Stimulated activated CD4-positive, alpha-beta T cell treated with anti-CD3 and anti-CD28 coated beads, Interleukin-15, amount 100 ng/mL, for 24 hours (primary cell): ENCODE results near the gene SLC24A4.

Experiments used
- DNase-seq: peaks from one replicate; pipeline ENCODE4 v3.0.0-alpha.2; 2020

SLC24A4 gene

DNA sequence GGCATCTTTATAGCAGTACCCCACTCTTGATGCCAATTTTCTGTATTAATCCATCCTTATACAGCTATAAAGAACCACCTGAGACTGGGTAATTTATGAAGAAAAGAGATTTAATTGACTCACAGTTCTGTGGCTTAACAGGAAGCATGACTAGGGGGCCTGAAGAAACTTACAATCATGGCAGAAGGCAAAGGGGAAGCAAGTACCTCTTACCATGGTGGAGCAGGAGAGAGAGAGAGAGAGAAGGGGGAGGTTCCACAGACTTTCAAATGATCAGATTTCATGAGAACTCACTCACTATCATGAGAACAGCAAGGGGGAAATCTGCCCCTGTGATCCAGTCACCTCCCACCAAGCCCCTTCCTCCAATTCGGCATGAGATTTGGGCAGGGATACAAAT lies 84.4 kb downstream of the SLC24A4 start:
- no peak for DNase-seq

DNA sequence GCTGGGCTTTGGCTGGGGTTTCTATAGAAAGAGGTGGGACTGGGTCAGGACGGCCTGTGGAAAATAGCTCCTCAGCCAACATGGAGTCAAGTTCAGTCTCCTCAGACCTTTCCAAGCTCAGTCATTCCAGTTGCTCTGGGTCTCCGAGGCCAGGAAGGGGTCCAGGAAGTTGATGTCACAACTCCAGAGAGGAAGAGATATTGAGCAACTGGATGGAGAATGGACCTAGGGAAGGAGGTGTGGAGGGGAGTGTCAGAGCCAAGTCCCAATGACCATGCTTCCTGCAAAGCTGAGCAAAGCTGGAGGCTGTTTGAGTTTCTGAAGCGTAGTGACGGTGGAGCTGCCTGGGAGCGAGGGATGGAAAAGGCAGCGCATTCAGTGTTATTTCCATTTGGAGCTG lies 86.1 kb downstream of the SLC24A4 start:
- no peak for DNase-seq

DNA sequence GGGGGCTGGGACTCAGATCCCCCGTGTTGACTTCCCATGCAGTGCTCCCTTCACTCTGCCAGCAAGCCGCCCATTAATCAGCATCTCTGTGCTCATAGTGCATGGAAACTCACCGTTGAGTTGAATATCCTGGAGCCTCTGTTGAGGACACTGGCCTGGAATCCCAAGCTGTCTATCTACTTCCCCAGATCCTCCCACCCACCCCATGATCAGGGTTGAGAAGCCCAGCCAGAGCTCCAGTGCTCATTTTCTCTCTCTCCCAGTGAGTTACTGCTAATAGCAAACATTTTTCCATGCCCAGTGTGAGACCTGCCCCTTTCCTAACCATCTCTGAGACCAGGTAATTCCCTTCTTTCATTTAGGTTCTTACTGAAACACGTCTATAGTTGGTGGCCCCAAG lies 88.2 kb downstream of the SLC24A4 start:
- no peak for DNase-seq

DNA sequence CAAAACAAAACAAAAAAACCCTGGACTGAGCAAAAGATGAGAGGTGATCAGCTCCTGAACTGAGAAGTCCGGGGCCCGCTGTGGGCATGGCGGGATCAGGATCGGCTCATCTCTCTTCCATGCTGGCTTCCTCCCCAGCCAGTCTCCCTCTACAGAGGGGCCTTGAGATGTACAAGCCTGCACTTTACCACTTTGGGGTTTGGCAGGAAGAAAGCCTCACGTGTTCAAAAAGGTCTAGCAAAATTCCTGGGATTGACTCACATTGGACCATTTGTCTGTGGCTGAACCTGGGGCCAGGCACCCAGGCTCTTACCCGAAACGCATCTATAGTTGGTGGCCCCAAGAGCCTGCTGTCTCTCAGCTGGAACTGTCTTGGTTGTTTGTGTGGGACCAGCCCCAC lies 89.0 kb downstream of the SLC24A4 start:
- DNase-seq: no peak

DNA sequence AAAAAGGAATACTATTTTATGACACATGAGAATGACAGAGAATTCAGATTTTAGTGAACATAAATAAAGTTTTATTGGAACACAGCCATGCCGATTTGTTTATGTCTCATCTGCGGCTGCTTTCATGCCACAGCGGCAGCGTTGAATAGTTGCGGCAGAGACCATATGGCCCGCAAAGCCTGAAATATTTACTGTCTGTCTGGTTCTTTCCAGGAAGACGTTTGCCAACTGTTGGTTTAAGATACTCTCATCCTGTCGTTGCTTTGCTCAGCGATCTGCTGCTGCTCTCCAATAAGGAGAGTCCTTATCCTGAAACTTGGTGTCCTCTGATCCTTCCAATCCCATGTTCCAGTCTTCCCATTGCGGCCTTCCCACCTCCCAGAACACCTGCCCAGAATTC lies 89.9 kb downstream of the SLC24A4 start:
- DNase-seq: no peak

DNA sequence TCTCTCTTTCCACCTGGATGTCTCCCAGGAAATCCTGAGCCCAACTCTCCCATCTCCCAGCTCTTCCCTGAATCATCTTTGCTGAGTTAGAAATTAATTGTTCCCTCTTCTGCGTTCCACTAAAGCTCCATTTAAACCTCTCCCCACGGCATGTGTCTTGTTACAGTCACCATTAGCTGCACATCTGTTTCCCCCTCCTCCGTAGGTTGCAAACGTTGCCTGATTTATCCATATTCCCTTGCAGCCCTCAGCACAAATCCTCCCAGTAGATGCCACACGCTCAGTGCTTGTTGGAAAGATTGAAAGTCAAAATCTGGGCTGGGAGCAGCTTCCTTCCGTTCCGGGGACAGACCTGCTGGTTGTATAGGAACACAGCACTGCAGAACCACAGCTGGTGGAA lies 90.4 kb downstream of the SLC24A4 start:
- no peak for DNase-seq

DNA sequence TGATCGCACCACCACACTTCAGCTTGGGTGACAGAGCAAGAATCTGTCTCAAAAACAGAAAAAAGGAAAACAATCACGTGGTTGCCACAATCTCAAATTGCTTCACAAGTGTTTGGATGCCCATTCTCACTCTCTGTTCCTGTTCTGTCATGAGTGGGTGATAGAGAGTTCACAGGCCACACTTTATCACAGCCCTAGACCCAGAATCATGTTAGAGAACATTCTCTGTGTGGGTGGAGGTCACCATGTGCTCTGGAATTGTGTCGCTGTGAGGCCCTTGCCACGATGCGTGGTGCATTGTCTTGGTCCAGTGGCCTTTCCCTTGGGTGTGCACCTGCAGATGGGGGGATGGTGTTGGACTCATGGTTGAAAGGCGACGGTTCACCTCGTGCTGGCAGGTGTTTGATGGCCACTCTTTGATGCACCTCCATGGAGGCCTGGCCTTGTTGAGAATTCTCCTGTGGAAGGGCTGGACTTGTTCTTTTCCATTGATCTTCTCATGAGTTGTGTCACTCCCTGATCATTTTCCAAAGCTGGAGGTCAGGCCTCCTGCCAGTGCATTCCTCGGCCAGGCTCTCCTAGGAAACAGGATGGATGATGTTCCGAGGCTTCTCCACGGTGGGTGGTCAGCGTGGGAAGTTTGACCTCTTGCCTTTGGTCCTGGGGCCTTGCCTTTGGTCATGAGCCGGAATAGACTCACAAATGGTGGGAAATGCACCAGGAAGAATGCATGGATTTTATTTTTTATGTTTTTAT lies 91.9 kb downstream of the SLC24A4 start:
- no peak for DNase-seq

DNA sequence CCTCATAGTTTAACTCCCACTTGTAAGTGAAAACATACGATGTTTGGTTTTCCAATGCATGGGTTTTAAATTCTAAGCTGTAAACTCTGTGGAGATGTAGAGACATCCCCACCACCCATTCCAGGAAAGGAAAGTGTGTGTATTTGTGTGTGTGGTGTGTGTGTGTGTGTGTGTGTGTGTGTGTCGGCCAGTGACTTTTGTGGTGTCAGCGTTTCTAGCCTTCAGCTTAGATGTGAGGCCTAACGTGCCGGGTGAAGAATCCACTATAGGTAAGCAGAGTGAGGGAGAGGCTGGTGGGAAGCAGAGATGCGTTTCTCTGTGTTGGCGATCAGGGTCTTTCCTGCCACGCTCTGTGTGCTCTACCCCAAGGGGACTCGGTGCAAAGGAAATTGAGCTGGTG lies 93.0 kb downstream of the SLC24A4 start:
- DNase-seq: no peak

DNA sequence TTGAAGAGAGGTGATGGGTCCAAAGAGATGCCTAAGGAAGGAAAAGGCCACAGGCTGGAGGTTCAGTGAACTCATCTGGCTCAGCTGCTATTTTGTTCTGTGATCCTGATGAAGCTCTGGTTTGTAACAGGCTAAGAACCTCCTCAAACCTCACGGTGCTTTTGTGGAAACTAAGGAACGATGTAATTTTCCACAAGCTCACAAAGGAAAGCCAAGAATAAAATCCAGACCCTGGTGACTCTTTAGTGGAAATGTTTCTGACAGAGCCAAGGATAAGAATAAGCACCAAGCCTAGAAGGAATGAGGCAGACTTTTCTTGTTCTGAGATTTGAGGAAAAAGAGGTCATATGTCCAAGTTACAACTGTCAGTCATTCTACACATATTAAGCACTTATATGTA lies 93.6 kb downstream of the SLC24A4 start:
- no peak for DNase-seq

DNA sequence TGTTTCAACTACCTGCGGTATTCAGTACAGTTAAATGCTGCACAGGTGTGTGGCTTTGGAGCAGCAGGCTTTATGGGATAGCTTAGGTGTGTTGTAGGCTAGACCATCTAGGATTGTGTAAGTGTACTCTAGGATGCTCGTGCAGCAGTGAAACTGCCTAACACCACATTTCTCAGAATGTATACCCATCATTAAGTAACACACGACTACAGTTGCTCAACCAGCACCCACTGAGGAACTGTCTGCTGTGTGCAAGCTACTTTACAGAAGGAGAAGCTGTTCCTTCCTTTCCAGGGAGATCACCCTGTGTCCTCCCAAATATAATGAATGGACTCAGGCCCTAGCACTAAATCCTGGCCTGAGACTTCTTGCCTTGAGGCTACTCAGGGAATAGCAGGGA lies 94.8 kb downstream of the SLC24A4 start:
- no peak for DNase-seq

DNA sequence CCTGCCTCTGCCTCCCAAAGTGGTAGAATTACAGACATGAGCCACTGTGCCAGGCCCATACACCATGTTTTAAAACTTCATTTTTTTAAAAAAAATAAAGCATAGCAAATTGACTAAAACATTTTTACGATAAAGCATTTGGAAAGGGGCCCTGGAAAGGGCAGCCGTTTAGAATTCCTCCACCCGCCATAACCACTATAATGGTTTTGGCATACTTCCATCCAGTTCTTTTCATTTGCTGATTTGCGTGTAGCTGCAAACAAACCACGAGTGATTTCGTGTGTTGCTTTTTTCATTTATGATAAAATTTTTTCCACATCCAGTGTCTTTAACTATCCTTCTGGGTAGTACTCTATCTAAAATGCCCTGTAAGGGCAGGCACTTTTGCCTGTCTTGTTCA lies 98.8 kb downstream of the SLC24A4 start:
- DNase-seq: no peak

DNA sequence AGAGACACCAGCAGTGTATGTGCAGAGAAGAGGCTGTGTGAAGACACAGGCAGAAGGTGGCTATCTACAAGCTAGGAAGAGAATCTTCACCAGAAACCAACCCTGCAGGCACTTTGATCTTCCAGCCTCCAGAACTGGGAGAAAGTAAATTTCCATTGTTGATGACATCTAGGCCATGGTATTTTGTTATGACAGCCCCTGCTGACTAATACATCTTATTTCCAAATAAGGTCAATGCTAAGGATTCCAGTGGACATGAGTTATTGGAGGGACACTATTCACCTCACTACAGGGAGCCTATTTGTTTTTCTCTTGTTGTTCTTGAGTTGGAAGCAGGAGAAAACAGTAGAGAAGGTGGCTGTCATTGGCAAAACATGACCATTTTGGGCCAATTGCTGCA lies 102.1 kb downstream of the SLC24A4 start:
- DNase-seq: no peak

DNA sequence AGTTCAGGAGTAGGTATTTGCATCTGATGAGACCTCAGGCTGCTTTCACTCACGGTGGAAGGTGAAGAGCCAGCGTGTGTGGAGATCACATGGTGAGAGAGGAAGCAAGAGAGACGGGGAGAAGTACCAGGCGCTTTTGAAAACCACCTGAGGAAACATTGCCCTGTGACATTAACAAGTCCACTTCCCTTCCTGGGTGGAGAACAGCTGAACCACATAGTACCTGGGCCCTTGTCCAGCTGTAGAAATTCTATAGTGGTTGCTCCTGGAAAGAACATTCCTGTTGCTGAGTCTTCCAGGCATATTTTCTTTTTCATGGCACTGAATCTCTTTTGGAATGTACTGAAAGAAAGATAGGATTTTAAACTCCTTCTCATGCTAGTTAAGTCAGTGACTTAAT lies 103.3 kb downstream of the SLC24A4 start:
- DNase-seq: no peak

DNA sequence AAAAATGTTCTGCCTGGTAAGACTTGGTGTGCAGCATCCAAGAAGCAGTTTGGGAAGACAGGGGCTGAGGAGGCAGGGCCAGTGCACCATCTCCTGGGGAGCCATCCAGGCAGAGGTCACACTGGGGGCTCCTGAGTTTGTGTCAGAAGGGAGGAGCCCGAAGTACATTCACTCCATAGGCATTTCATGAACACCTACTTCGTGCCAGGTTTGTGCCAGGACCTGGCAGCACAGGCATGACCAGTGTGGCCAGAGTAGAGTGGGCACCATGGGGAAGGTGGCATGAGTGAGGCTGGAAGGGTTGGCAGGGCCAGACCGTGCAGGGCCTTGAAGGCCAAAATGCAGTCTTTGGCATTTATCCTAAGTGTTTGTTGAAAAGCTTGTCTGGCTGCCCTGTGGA lies 104.1 kb downstream of the SLC24A4 start:
- DNase-seq: no peak

DNA sequence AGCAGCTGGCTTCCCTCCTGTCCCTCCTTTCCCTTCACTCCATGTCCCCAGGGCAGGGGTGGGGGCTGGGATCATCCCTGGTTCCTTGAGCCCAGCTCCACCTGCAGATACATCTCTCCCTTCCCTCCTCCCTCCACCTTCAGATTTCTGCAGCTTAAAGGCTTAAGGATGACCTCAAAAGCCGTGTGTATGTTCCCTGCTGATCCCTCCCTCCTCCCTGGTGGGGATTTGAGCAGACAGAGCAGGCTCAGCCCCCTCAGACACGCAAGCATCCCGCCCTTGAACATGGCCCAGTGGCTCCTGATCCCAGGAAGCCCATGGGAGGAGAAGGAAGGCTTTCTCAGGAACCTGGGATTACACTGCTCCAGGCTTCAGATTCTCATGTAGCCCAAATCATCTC lies 107.7 kb downstream of the SLC24A4 start:
- no peak for DNase-seq

DNA sequence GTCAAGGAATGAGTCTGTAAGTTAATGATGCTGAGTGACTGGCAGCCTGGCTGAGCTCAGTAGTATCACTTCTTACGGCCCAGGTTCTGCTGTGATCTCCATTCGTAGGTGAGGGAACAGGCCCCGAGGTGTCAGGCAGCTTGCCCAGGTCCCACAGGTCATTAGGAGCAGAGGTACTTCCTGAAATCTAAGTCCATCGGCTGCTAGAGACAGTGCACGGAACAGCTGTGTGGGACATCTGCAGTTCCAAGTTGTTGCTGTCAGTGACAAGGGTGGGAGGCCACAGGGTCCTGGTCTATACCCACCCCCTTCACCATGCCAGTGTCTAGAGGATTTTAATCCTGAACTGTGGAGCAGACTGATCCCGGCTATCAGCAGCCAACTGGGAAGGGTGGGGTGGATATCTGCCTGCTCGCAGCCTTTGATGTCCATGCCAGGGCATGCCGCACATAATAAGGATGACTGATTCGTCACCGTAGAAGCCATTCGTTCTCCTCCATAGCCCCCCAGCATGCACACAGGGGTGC lies 108.3 kb downstream of the SLC24A4 start:
- no peak for DNase-seq

DNA sequence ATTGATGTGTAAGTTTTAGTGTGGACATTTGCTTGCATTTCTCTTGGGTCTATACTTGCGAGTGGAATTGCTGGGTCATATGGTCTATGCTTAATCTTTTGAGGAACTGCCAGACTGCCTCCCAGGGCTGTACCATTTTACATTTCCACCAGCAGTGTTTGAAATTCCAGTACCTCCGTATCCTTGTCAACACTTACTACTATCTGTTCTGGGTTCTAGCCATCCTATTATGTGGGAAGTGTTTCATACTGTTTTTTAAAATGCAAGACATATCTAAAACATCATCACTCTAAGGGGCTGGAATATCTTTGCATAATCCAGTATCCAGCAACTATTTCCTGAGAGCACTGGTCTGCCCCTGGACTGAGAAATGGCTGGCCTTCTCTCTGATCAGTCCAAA lies 110.4 kb downstream of the SLC24A4 start:
- no peak for DNase-seq

DNA sequence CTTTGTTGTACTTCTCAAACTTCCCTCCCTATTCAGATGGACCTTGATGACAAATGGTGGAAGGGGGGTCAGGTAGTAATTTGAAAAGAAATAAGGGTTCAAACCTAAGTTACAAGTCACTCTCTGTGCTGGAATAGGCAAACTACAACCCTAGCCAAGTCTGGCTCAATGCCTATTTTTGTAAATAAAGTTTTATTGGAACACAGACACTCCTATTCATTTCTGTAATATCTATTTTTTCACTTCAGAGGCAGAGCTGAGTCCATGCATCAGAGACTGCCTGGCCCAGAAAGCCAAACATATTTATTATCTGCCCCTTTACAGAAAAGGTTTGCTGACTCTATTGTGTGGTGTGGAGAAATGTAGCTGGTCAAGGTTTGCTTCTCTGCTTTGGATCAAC lies 112.2 kb downstream of the SLC24A4 start:
- DNase-seq: no peak

DNA sequence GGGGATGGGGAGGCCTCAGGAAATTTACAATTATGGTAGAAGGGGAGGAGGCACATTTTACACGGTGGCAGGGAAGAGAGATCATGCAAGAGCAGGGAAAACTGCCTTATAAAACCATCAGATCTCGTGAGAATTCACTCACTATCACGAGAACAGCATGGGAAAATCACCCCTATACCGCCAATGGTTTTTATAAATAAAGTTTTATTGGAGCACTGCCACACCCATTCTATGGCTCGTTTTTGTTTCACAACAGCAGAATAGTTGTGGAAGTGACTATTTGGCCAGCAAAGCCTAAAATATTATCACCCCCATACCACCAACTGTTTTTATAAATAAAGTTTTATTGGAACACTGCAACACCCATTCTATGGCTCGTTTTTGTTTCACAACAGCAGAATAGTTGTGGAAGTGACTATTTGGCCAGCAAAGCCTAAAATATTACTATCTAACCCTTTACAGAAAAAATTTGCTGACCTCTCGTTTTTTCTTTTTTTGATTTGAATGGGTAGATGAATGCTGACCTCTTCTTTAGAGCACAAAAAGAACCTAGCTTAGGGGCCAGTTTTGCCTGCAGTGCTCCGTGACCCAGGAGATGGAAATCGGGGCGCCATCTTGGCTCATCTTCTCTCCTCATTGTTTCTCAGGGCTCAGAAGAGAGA lies 113.3 kb downstream of the SLC24A4 start:
- DNase-seq: no peak

DNA sequence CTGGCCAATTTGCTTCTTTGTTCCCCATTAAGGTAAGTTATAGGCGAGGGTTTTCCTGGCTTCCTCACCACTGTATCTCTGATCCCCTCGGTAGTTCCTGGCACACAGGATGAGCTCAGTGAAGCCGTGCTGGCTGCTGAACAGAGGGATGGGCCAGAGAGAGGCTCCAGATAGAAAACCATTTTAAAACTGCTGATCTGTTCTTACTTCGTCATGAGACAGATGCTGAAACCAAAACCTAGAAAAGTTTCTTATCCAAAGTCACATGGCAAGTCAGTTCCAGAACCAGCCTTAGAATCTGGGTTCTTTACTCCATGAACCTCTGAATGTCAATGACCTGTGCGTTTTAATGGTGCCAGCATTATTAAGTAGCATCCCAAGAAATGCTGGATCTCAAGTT lies 114.3 kb downstream of the SLC24A4 start:
- DNase-seq: no peak

DNA sequence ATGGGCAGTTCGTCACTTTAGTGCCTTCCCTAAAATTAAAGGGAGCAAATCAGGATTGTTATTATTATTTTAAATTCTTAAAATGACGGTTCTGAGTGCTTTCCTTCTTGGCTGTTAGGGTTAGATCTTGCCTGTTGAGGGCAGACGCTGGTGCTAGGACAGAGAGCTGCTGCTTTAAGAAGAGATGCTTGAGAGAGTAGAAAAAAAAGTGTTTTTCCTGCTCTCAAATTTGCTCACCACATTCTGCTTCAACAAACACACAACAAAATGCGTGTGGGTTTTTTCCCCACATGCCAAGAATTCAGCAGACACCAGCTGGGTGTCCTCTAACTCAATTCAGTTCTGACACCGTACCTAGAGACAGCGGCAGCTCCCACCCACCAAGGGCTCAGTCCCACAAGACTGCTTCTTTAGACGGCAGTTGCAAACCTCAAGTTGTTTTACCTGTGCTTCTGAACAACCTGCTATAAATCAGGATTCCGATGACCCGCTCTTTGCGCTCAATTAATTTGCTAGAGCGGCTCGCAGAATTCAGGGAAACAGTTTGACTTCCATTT lies 114.8 kb downstream of the SLC24A4 start:
- DNase-seq: no peak

DNA sequence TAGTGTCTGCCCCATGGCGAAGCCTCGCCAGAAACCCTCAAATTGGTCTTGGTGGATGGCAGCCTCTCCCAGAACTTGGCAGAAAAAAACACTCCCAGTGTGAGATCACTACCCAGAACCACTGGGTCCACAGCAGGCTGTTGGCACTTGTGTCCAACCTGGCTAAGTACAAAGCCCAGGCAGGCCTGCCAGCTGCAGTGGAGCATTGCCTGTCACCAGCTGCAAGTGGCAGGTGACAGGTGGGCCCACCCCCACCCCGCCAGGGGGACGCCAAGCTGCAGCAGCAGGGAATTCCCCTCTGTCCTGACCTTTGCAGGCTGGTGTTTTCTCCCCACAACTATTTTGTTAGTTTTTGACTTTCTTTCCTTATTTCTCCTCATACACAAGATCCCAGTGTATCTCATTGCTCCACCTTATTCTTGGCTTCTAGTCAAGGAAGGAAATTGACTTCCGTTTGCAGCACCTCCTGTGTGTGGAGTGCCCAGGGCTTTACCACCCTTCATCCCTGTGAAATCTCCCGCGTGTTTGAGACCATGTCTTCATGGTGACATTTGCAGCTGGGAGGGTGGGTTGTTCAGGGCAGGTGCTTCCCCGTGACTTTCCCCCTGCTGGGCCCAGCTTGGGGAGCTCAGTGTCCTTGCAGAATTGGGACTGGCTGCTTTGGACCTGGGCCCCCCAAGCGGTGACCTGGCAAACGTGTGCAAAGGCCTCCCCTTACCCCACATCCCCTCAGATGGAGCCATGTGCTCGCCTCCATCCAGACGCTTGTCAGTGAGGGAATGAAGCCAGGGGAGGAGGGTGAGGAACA lies 116.8 kb downstream of the SLC24A4 start:
- no peak for DNase-seq

DNA sequence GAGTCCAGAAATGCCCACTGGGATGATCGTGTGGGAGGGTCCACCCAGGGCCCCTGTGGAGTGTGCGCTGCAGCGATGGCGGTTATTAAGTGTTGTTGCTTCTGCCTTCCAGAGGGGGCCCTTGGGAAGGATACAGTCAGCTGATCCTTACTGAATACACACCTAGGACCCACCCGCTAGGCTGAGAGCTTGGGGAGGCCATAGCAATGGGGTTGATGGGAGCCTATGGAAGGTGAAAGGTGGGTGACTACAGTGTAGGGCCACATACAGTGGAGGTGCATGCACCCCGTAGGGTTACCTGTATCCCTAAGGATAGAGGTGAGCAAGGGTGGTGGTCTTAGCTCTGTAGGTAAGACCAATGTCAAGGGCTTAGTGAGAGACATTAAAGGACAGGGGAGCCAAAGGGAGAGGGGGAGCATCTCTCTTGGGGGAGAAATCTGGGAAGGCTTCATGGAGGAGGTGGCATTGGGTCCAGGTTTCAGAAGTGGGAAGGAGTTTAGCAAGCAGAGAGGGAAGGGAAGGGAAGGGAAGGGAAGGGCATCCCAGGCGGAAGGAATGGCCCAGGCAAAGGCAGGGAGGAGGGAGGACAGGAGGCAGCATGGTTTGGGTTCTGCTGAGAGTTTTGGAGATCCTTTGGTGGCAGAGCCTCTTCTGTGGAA lies 117.5 kb downstream of the SLC24A4 start:
- no peak for DNase-seq
